Dermis microvascular lymphatic vessel endothelial cell (primary cell): ENCODE data around the gene TCAP. TPM values are rescaled to one million over a fixed set of nuclear protein-coding genes. Genes with fewer than 3 reads are reported as not detected.

Source experiments
- DNase-seq, 2 donors: peaks; one replicate each; pipeline versions ENCODE4 v3.0.0 to v3.0.0-alpha.2; 2010; ENCODE audit warnings: low read depth in 2 of 2
- total RNA-seq: library from RNA; depleted of rRNA; stranded (reverse); fragments of >200 nt; gene quantifications from 2 replicates; pipeline ENCODE4 v1.2.1, GENCODE V29; 2014

The TCAP gene
- total RNA-seq, result 0.26 and 0.51 TPM in 2 replicates

GRCh38 chr17:39664581-39665561 lies at the start of gene TCAP:
Gene TCAP (plus strand): TSS chr17:39665349. CDS start chr17:39665360, 11 bp downstream.
- no peak for DNase-seq

GRCh38 chr17:39615434-39615833 lies 49.7 kb upstream of the TCAP start:
- no peak for DNase-seq

GRCh38 chr17:39617100-39617445 lies 48.1 kb upstream of the TCAP start:
- no peak for DNase-seq

- peak; percentile 15 to 75 for DNase-seq
Observed at GRCh38 chr17:39617446-39618245, 47.5 kb upstream of the TCAP start.

- peak in 1 of 2 donors; percentile 18 for DNase-seq
Observed at GRCh38 chr17:39618246-39618913, 46.8 kb upstream of the TCAP start.

GRCh38 chr17:39618956-39619785 lies 46.0 kb upstream of the TCAP start:
- no peak for DNase-seq

- no peak for DNase-seq
Observed at GRCh38 chr17:39619786-39620101, 45.4 kb upstream of the TCAP start.

- DNase-seq, result peak; percentile 59 to 74
Observed at GRCh38 chr17:39621523-39622379, 43.4 kb upstream of the TCAP start.

- no peak for DNase-seq
Observed at GRCh38 chr17:39622380-39623006, 42.7 kb upstream of the TCAP start.

- DNase-seq, result peak; percentile 16 to 59
Observed at GRCh38 chr17:39623356-39623950, 41.7 kb upstream of the TCAP start.

GRCh38 chr17:39624313-39624712 lies 40.8 kb upstream of the TCAP start:
- DNase-seq, result no peak

- no peak for DNase-seq
Observed at GRCh38 chr17:39625198-39625785, 39.9 kb upstream of the TCAP start.

GRCh38 chr17:39626171-39627046 lies 38.7 kb upstream of the TCAP start, which contains the start of gene PPP1R1B:
Gene PPP1R1B (plus strand): TSS chr17:39626952. CDS start chr17:39627393, 441 bp downstream.
- DNase-seq, result no peak

GRCh38 chr17:39627047-39627711 lies 38.0 kb upstream of the TCAP start:
- DNase-seq, result no peak

- no peak for DNase-seq
Observed at GRCh38 chr17:39627712-39628516, 37.2 kb upstream of the TCAP start.
